ENCODE measurements around the gene FAM222B.

DNA sequence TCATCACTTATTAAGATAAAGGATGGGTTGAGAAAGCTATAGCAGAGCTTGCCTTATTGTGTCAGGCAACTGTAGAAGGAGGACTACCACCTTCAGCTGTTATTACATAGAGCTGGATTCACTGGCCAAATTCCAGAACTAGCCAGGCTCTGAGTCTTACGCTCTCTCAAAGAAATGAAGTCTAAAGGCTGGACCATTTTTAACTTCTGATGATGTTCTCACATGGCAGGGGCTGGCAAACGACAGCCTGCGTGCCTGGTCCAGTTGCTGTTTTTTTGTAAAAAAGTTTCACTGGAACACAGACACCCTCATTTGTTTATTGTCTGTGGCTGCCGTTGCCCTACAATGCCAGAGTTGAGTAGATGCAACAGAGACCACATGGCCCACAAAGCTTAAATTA lies 77.6 kb downstream of the FAM222B start:
- TF ChIP-seq POLR2A (IDR thresholded peaks at IDR 0.05; ENCODE audit: low read length) (no peak), GATA1 (IDR thresholded peaks at IDR 0.05; ENCODE audit: low read depth, low read length) (no peak)

All from erythroblast (primary cell).